ENCODE data around the gene UIMC1.
"Not testable (repeated sequence)": the region's sequence is repeated elsewhere in the genome, so short reads cannot be mapped to it uniquely, and the experiment has no call there.

UIMC1 gene

DNA sequence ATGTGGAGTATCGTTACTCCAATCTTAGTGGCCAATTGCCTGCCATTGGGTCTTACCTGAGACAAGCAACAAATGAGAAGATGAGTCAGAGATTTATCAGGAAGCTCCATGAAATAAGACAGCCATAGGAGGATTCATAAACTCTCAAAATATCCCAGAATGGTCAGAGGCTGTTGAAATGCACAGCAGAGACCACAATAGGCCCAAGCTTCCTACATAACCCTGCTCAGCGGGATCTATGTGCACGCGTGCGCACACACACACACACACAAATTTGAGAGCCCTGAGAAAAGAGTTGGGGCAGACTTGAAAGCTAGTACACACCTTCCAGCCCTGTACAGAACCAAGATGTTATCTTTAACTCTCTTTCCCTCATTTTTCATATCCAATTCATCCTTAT, 9.8 kb downstream of the UIMC1 start:
- Mint-ChIP-seq H3K4me1 (ENCODE audit: low read depth) (peaks cover 31% of the 10 kb centered on the region), H3K36me3 (ENCODE audit: low read depth) (peaks cover 32% of the 10 kb centered on the region), H3K27me3 (ENCODE audit: low read depth) (no peaks in the 10 kb centered on the region), H3K4me3 (peak overlapping the region; percentile 22), H3K27ac (peak overlapping the region; percentile 62), H3K9me3 (peaks cover 5% of the 10 kb centered on the region)
- no peak for DNase-seq (ENCODE audit: low spot score)

DNA sequence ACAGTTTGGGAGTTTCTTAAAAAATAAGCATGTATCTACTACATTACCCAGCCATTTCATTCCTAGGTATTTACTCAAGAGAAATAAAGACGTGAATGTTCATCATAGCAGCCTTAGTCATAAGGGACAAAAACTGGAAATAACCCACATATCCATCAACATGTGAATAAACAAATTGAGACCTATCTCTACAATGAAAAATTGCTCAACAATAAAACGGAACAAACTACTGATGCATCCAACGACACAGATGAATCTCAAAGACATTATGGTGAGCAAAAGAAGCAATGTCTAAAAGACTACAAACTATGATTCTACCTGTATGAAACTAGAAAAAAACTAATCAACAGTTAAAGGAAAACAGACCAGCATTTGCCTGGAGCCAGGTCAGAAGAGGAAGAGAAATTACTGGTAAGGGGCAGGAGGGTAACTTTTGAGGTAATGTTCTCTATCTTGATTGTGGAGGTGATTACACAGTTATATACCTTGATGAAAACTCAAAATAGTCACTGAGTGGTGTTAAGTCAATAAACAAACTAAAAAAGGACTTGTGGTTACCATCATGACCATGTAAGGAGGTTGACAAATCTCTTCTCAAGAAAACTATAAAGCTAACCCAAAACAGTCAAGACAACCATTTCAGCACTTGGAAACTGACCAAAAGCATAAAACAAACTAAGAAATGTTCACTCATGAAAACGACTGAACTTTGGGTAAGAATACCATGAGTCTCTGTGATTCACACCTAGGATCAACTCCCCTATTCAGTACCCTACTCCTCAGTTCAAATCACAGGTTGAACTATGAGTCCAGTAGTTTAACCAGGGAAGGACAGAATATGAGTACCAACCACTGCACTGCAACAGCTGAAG, 10.4 kb downstream of the UIMC1 start:
- H3K27me3 Mint-ChIP-seq (ENCODE audit: low read depth): no peaks in the 10 kb centered on the region
- H3K36me3 Mint-ChIP-seq (ENCODE audit: low read depth): peaks cover 31% of the 10 kb centered on the region
- H3K4me3 Mint-ChIP-seq: peak overlapping the region; percentile 22
- H3K9me3 Mint-ChIP-seq: peaks cover 5% of the 10 kb centered on the region
- H3K27ac Mint-ChIP-seq: peak overlapping the region; percentile 62
- DNase-seq (ENCODE audit: low spot score): no peak
- peaks cover 31% of the 10 kb centered on the region for H3K4me1 Mint-ChIP-seq (ENCODE audit: low read depth)

DNA sequence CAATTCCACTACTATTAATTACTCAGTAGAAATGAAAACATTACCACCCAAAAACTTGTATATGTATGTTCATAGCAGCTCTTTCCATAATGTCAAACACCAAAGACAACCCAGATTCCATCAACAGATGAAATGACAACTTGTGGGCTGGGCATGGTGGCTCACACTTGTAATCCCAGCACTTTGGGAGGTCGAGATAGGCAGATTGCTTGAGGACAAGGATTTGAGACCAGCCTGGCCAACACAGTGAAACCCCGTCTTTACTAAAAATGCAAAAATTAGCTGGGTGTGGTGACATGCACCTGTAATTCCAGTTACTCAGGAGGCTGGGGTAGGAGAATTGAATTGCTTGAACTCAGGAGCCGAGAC, 11.5 kb downstream of the UIMC1 start:
- H3K27me3 Mint-ChIP-seq (ENCODE audit: low read depth): no peaks in the 10 kb centered on the region

DNA sequence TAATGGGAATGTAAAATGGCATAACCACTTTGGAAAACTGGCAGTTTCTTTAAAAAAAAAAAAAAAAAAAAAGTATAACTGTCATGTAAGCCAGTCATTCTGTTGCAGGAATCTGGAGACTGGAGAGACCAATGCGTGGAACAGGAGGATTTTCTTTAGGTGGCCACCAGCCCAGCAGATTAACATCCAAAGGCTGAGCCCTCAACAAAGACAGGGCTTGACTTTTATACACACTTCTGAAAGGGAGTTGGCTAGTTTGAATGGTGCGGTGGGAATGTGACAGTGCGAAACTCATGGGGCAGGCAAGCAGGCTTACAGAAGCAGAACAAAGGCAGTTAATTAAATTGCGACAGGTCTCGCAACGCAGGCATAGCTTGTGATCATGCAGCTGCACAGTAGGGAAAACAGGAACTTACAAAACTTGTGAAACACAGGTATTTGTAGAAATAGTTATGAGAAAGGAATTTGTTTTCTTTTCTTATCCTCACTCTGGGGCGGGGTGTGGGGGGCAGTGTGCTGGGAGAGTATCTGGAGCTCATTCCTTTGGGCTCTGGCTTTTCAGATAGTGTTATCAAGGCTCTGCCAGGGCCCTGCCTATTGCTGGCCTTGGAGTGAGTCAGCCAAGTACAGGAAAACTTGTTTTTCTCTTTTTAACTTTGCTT, 12.0 kb downstream of the UIMC1 start:
- Mint-ChIP-seq H3K4me1 (ENCODE audit: low read depth) (peaks cover 31% of the 10 kb centered on the region), H3K27ac (no peak overlapping the region), H3K27me3 (ENCODE audit: low read depth) (no peaks in the 10 kb centered on the region), H3K4me3 (no peak overlapping the region), H3K9me3 (peaks cover 5% of the 10 kb centered on the region), H3K36me3 (ENCODE audit: low read depth) (peaks cover 23% of the 10 kb centered on the region)
- DNase-seq (ENCODE audit: low spot score): no peak

More for the DNA sequence above, 11.5 kb downstream of the UIMC1 start:
- H3K4me1 Mint-ChIP-seq (ENCODE audit: low read depth): peaks cover 31% of the 10 kb centered on the region
- DNase-seq (ENCODE audit: low spot score): no peak
- no peak overlapping the region for H3K4me3 Mint-ChIP-seq
- peaks cover 25% of the 10 kb centered on the region for H3K36me3 Mint-ChIP-seq (ENCODE audit: low read depth)
- H3K9me3 Mint-ChIP-seq: peaks cover 5% of the 10 kb centered on the region
- H3K27ac Mint-ChIP-seq: no peak overlapping the region

DNA sequence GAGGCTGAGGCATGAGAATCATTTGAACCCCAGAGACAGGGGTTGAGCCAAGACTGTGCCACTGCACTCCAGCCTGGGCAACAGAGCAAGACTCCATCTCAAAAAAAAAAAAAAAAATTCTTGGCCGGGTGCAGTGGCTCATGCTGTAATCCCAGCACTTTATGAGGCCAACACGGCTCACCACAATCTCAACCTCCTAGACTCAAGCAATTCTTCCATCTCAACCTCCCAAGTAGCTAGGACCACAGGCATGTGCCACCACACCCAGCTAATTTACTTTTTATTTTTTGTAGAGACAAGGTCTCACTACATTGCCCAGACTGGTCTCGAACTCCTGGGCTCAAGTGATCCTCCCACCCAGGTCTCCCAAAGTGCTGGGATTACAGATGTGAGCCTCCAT, 13.5 kb downstream of the UIMC1 start:
- H3K27ac Mint-ChIP-seq; DNase-seq (ENCODE audit: low spot score); H3K4me3 Mint-ChIP-seq; H3K9me3 Mint-ChIP-seq; H3K27me3 Mint-ChIP-seq (ENCODE audit: low read depth): not testable (repeated sequence)
- peaks cover 29% of the 10 kb centered on the region for H3K4me1 Mint-ChIP-seq (ENCODE audit: low read depth)
- H3K36me3 Mint-ChIP-seq (ENCODE audit: low read depth): peaks cover 19% of the 10 kb centered on the region

DNA sequence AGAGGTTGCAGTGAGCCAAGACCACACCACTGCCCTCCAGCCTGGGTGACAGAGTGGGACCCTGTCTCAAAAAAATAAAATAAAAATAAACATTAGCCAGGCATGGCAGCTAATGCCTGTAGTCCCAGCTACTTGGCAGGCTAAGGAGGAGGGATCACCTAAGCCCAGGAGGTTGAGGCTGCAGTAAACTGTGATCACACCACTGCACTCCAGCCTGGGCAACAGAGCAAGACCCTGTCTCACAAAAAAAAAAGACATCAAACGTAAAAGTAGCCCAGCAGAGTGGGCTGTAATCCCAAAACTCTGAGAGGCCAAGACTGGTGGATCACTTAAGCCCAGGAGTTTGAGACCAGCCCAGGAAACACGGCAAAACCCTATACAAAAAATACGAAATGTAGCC, 19.0 kb downstream of the UIMC1 start:
- no peak overlapping the region for H3K4me3 Mint-ChIP-seq
- H3K27me3 Mint-ChIP-seq (ENCODE audit: low read depth): no peaks in the 10 kb centered on the region
- H3K27ac Mint-ChIP-seq: no peak overlapping the region
- peaks cover 22% of the 10 kb centered on the region for H3K4me1 Mint-ChIP-seq (ENCODE audit: low read depth)
- no peaks in the 10 kb centered on the region for H3K9me3 Mint-ChIP-seq
- no peak for DNase-seq (ENCODE audit: low spot score)
- H3K36me3 Mint-ChIP-seq (ENCODE audit: low read depth): peaks cover 17% of the 10 kb centered on the region

DNA sequence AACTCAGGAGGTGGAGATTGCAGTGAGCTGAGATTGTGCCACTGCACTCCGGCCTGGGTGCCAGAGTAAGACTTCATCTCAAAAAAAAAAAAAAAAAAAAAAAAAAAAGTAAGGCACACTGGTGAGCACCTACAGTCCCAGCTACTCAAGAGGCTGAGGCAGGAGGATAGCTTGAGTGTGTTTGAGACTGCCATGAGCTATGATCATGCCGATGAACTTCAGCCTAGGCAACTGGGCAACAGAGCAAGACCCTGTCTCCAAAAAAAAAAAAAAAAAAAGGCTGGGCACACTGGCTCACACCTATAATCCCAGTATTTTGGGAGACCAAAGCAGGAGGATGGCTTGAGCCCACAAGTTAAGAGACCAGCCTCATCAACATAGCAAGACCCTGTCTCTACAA, 20.3 kb downstream of the UIMC1 start:
- peaks cover 22% of the 10 kb centered on the region for H3K4me1 Mint-ChIP-seq (ENCODE audit: low read depth)
- DNase-seq (ENCODE audit: low spot score): no peak
- no peak overlapping the region for H3K4me3 Mint-ChIP-seq
- H3K27me3 Mint-ChIP-seq (ENCODE audit: low read depth): no peaks in the 10 kb centered on the region
- no peaks in the 10 kb centered on the region for H3K9me3 Mint-ChIP-seq
- peaks cover 22% of the 10 kb centered on the region for H3K36me3 Mint-ChIP-seq (ENCODE audit: low read depth)
- H3K27ac Mint-ChIP-seq: no peak overlapping the region

DNA sequence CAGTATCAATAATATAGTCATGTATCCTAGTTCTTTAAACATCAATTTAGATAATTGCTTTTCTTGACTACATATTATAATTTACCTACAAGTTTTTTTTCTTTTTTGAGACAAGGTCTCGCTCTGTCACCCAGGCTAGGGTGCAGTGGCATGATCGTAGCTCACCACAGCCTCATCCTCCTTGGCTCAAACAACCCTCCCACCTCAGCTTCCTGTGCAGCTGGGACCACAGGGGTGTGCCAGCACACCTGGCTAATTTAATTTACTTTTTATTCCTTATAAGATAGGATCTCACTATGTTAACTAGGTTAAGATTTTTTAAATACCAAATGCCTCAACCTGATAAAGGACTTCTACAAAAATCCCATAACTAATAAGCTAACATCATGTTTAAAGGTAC, 21.1 kb downstream of the UIMC1 start:
- peak overlapping the region; percentile 64 for H3K27ac Mint-ChIP-seq
- no peaks in the 10 kb centered on the region for H3K27me3 Mint-ChIP-seq (ENCODE audit: low read depth)
- peaks cover 22% of the 10 kb centered on the region for H3K36me3 Mint-ChIP-seq (ENCODE audit: low read depth)
- H3K9me3 Mint-ChIP-seq: no peaks in the 10 kb centered on the region
- no peak overlapping the region for H3K4me3 Mint-ChIP-seq
- H3K4me1 Mint-ChIP-seq (ENCODE audit: low read depth): peaks cover 22% of the 10 kb centered on the region
- no peak for DNase-seq (ENCODE audit: low spot score)

DNA sequence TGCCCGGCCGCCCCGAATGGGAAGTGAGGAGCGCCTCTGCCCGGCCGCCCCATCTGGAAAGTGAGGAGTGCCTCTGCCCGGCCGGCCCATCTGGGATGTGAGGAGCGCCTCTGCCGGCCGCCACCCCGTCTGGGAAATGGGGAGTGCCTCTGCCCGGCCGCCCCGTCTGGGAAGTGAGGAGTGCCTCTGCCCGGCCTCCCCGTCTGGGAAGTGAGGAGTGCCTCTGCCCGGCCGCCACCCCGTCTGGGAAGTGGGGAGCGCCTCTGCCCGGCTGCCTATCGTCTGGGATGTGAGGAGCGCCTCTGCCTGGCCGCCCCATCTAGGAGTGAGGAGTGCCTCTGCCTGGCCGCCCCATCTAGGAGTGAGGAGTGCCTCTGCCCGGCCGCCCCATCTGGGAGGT, 22.4 kb downstream of the UIMC1 start:
- H3K27me3 Mint-ChIP-seq (ENCODE audit: low read depth); DNase-seq (ENCODE audit: low spot score); H3K9me3 Mint-ChIP-seq; H3K27ac Mint-ChIP-seq; H3K4me3 Mint-ChIP-seq: not testable (repeated sequence)
- Mint-ChIP-seq H3K4me1 (ENCODE audit: low read depth) (peaks cover 22% of the 10 kb centered on the region), H3K36me3 (ENCODE audit: low read depth) (peaks cover 31% of the 10 kb centered on the region)

DNA sequence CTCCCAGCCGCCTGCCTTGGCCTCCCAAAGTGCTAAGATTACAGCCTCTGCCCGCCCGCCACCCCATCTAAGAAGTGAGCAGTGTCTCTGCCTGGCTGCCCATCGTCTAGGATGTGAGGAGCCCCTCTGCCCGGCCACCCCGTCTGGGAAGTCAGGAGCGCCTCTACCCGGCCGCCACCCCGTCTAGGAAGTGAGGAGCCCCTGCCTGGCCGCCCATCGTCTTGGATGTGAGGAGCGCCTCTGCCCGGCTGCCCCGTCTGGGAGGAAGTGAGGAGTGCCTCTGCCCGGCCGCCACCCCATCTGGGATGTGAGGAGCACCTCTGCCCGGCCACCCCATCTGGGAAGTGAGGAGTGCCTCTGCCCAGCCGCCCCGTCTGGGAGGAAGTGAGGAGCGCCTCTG, 23.0 kb downstream of the UIMC1 start:
- H3K27ac Mint-ChIP-seq; H3K9me3 Mint-ChIP-seq; H3K27me3 Mint-ChIP-seq (ENCODE audit: low read depth); H3K4me3 Mint-ChIP-seq; DNase-seq (ENCODE audit: low spot score): not testable (repeated sequence)
- peaks cover 22% of the 10 kb centered on the region for H3K4me1 Mint-ChIP-seq (ENCODE audit: low read depth)
- peaks cover 35% of the 10 kb centered on the region for H3K36me3 Mint-ChIP-seq (ENCODE audit: low read depth)

DNA sequence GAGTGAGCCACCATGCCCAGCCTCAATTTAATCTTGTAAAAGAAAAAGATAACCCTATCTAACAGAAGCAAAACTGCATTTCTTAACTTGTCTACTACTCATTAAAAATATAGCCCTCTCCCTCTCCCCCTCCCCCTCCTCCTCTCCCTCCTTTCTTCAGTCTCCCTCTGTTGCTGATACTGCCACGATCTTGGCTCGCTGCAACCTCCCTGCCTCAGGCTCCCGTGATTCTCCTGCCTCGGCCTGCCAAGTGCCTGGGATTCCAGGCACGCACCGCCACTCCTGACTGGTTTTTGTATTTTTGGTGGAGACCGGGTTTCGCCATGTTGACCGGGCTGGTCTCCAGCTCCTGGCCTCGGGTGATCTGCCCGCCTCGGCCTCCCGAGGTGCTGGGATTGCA, 23.5 kb downstream of the UIMC1 start:
- H3K9me3 Mint-ChIP-seq; H3K4me3 Mint-ChIP-seq; DNase-seq (ENCODE audit: low spot score); H3K27me3 Mint-ChIP-seq (ENCODE audit: low read depth); H3K27ac Mint-ChIP-seq: not testable (repeated sequence)
- Mint-ChIP-seq H3K4me1 (ENCODE audit: low read depth) (peaks cover 22% of the 10 kb centered on the region), H3K36me3 (ENCODE audit: low read depth) (peaks cover 35% of the 10 kb centered on the region)

DNA sequence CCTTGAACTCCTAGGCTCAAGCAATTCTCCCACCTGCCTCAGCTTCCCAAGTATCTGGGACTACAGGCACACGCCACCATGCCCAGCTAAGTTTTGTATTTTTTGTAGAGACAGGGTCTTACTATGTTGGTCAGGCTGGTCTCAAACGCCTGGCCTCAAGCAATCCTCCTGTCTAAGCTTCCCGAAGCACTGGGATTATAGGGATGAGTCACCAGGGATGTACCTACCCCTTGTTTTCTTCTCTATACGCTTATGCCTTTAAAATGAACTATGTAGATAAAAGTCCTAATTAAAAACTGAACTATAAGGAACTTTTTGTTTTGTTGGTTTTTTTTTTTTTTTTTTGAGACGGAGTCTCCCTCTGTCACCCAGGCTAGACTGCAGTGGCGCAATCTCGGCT, 25.8 kb downstream of the UIMC1 start:
- Mint-ChIP-seq H3K36me3 (ENCODE audit: low read depth) (peaks cover 35% of the 10 kb centered on the region), H3K9me3 (no peaks in the 10 kb centered on the region), H3K27ac (no peak overlapping the region), H3K27me3 (ENCODE audit: low read depth) (no peaks in the 10 kb centered on the region), H3K4me3 (no peak overlapping the region), H3K4me1 (ENCODE audit: low read depth) (peaks cover 9% of the 10 kb centered on the region)
- no peak for DNase-seq (ENCODE audit: low spot score)

DNA sequence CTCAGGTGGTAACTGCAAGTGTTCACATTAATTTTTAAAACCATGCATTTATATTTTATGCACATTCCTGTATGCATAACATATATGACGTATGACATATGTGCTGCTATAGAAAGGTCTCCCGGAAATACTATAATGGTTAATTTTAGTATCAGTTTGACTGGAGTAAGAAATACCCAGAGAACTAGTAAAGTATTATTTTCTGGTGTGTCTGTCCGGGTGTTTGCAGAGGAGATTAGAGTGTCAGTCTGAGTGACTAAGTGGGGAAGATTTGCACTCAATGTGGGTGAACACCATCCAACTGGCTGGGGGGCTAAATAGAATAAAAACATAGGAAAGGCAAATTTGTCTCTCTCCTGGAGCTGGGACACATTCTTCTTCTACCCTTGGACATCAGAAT, 26.9 kb downstream of the UIMC1 start:
- no peak for DNase-seq (ENCODE audit: low spot score)
- H3K9me3 Mint-ChIP-seq: no peaks in the 10 kb centered on the region
- peaks cover 39% of the 10 kb centered on the region for H3K36me3 Mint-ChIP-seq (ENCODE audit: low read depth)
- H3K4me3 Mint-ChIP-seq: no peak overlapping the region
- H3K4me1 Mint-ChIP-seq (ENCODE audit: low read depth): no peaks in the 10 kb centered on the region
- H3K27ac Mint-ChIP-seq: no peak overlapping the region
- H3K27me3 Mint-ChIP-seq (ENCODE audit: low read depth): no peaks in the 10 kb centered on the region

DNA sequence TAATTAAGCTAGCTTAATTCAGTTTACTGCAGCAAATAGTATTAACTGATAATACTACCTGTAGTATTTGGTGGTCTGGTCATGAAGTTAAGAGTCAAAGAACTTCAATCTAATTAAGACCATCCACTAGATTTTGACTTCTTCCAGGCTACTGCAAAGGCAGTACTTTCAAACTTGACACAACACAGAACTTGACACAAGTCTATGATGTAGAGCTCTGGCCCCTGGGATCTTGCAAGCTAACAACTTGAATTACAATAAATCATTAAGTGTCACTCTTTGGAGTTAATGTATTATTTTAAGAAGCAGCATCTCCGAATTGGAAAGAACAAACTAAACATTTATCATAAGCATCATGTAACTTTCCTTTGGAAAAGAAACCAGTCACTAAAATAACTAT, 40.9 kb downstream of the UIMC1 start:
- H3K27me3 Mint-ChIP-seq (ENCODE audit: low read depth): no peaks in the 10 kb centered on the region
- no peaks in the 10 kb centered on the region for H3K9me3 Mint-ChIP-seq
- no peak for DNase-seq (ENCODE audit: low spot score)
- no peak overlapping the region for H3K27ac Mint-ChIP-seq
- no peak overlapping the region for H3K4me3 Mint-ChIP-seq
- peaks cover under 1% of the 10 kb centered on the region for H3K4me1 Mint-ChIP-seq (ENCODE audit: low read depth)
- H3K36me3 Mint-ChIP-seq (ENCODE audit: low read depth): peaks cover 33% of the 10 kb centered on the region

All from T-helper 2 cell treated with Interferon-gamma antibody and Interleukin-4, amounts not matched to agents 5 μg/mL and 100 μg/mL, for 36 hours (primary cell).